HG03103 (cell line): ENCODE measurements around the gene EHBP1.

ENCODE experiments used
- ATAC-seq: cut with Tn5 transposase; IDR thresholded peaks from one replicate; pipeline ENCODE4 v1.9.1; 2021; ENCODE audit warnings: low read depth; ENCODE audit not compliant: unreplicated experiment

EHBP1 gene

DNA sequence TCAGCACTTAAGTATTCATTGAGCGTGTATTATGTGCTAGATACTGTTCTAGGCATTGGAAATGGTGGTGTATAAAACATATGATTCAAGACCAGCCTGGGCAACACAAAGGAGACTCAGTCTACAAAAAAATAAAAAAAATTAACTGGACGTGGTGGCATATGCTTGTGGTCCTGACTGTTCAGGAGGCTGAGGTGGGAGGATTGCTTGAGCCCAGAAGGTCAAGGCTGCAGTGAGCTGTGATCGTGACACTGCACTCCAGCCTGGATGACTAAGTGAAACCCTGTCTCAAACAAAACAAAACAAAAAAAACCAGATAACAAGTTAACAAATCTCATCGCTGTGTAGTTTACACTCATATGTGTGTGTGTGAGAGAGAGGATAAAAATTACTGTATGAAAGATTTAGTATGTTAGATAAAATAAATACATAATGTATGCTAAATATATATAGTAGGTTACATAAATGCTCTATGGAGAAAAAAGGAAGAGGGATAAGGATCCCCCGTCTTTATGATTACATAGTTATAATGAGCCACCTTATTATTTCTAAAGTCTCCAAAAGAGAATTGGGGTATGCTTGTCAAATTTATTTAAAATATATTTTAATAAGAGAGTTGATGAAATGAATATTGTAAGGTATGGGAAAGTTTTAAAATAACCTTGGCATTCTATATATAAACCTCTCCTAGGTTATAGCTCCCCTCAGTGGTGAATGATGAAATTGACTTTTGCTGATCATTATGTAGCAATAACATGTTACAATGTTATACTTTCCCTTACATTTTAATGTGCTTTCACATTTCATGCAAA is 69.2 kb downstream of the EHBP1 start:
- ATAC-seq = no peak

DNA sequence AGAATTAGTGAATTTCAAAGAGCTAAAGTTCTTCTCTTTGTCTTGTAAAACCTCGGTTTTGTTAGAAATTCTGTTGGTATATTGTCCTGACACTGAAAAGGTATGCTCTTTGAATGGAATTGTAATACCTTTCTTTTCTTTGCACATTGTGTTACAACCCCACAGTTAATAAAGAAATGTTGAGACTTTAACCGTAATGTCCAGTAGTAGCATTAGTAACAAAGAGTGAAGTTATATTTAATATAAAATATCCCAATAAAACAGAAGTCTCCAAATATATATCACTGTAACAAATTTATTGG is 69.8 kb downstream of the EHBP1 start:
- no peak for ATAC-seq

DNA sequence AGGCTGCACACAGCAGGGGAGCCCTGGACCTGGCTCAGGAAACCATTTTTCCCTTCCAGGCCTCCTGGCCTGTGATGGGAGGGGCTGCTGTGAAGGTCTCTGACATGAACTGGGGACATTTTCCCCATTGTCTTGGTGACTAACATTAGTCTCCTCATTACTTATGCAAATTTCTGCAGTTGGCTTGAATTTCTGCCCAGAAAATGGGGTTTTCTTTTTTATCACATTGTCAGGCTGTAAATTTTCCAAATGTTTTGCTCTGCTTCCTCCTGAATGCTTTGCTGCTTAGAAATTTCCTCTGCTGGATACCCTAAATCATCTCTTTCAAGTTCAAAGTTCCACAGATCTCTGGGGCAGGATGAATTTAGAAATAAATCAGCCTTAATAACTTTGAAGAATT is 78.2 kb downstream of the EHBP1 start:
- no peak for ATAC-seq

DNA sequence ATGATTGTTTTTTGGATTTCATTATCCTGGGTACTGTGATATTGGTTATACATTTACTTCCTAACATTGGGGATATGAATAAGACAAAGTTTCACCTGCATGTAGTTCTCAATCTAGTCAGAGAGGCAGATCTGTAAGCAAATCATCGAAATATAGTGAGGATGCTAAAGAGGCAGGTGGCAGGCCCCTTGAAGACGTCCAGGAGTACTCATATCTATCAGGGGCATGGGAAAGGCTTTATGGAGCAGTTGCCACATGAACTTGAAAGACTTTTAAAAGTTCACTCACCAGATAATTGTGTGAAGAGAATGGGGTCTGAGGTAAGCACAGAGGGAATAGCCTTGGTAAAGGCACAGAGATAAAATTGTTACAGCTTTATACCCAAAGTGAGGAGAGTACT is 78.8 kb downstream of the EHBP1 start:
- no peak for ATAC-seq

DNA sequence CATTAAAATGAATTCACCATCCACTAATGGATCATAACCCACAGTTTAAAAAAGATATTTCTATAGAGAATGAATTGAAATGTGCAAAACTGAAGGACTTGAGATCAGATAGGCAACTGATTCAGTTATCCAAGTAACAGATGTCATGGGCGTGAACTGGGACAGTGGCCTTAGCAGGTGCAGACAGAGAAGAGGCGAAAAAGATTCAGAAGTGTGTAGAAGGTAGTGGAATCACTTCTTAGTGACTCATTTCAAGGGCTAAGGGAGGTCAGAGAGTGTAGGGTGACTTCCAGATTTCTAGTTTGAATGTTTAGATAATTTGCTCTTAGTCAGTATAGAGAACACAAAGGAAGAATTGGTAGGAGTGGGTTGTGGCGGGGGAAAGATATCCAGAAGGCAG is 79.7 kb downstream of the EHBP1 start:
- ATAC-seq = no peak

DNA sequence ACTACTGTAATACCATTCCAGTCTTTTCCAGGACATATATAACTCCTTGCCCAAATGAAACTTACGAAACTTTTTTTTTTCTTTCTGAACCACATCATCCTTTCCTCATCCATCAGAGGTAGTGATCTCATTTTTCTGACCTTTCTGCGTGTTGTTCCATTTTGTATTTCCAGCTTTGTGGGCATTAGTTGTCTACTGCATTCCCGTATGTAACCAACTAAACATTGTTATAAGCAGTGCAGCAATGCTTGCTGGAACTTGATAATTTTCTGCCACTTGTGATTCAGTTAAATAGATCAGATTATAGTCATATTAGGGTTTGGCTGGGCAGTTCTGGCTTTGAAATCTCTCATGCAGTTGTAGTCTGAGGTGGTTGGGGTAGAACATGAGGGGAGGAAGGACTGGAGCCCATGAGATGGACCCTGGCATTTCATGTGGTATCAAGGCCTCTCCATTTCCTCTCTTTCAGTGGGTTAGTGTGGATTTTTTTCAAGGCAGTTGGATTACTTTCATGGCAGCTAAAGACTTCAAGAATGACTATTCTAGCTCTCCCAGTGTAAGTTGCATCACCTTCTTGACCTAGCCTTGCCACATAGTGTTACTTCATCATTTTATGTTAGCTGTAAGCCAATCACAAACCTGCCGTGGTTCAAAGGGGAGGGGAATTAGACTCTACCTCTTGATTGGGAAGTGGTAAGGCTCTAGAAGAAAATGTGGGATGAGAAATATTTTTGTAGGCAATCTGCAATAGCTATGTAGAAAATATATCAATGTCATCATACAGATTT is 80.5 kb downstream of the EHBP1 start:
- no peak for ATAC-seq

DNA sequence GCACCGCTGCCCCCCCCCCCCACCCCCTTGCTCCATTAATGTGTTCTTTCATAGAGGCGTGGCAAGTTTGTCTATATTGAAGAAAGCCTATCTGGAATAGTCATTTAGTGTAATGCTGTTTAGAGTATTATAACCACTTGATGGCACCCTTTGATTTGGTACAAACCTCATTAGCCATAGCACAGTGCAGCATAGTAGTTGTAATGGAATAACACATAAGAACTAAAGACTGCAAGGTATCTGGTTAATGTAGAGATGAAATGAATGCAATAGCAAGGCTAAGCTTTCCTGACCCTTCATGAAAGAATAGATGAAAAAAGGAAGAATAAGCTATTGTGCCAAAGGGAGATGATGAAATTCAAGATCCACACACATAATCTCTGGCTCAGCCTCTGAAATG is 81.9 kb downstream of the EHBP1 start:
- ATAC-seq = no peak

DNA sequence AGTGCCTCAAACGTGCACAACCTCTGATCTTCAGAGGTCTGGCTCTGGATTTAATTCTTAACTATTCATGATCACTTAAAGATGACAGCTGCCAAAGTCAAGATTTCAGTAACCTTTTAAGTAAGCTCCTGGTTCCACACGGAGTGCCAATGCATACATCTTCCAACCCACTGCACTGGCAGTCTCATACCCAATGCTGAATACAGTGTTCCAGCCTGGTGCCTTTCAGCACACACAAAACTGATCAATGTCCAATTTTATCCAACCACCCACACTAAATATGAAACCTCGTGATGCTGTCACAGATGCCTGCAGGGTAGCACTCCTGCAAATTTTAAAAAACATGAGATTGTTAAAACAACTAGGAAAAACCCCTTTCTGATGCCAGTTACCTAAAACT is 84.0 kb downstream of the EHBP1 start:
- ATAC-seq = no peak

DNA sequence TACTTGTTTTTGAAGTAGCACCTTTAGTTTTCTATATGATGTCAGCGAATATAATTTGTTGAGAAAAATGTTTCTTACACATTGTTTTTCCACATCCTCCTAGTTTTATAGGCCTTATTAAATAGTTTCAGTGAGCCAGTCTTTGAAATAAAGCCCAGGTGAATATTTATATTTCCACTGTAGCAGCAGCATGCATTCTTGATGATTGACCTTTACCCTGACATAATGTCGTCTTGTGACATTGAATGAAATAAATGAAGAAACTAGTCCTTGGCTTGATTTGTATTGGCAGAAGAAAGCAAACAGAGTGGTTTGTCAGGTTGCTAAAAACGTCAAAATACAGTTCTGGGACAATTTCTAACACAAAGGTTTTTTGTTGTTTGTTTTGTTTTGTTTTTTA is 84.4 kb downstream of the EHBP1 start:
- no peak for ATAC-seq

DNA sequence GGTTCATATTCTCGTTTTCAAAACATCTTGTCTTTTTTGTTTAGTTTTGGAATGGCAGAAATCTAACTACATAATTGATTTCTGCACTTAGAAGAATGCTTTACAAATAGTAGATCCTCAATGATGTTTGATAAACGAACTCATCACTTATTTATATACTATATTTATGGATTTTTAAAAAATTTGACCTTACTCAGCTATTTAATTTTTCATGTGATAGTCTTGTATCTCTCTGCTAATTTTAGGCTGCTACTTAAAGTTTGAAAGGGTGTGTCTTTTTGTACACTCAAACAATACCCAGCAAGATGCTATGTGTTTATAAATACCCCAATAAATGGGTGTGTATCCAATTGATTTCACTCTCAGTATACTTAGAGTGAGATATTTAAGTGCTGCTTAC is 86.9 kb downstream of the EHBP1 start:
- ATAC-seq = no peak

DNA sequence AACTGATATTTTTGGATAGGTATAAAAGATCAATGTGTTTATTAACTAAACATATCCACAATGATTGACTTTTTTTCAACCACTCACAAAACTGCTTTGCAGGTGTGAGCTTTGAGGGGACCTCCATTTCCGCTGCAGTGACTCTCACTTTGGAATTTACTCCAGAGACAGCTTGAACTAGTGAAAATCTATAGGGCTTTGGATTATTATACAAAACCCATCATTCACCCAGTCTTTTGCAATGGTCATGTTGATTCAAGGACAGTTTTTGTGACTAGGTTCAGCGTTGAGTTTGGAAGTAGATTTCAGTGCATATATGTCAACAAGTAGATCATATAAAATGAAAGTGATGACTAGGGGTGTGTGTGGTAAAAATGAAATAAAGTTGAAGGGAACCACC is 87.7 kb downstream of the EHBP1 start:
- no peak for ATAC-seq

DNA sequence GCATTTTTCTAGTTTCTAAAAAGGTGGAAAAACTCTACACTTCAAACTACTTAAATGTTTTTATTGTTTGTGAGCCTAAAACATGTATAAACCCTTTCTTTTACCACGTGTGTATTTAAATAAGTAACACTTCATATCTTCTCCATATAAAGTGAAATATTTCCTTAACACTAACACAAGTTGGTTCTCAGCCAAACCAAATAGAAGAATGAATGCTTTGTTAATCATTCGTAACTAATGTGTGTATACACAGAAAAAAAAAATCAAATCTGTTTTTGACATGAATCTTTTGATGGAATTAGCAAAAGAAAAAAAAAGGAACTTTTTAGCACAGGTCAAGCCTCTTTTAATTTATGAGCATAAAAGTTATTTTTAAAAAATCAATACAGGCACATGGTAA is 89.3 kb downstream of the EHBP1 start:
- no peak for ATAC-seq

DNA sequence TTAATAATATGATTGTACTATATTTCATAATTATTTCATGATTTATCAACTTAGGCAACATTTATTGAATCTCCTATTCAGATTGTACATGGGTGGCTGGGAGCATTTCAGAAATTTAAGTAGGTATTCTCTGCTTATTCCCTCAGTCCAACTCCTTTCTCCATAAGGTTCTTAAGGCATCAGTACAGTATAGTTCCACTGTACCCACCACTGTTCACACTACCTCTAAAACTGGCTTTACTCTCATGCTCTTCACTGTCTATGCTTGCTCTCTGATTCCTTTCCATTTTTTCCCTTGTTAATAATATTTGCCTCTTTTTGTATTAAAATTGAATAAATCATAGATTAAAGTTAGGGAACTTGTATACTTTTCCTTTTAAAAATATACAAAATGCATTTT is 89.8 kb downstream of the EHBP1 start:
- no peak for ATAC-seq

DNA sequence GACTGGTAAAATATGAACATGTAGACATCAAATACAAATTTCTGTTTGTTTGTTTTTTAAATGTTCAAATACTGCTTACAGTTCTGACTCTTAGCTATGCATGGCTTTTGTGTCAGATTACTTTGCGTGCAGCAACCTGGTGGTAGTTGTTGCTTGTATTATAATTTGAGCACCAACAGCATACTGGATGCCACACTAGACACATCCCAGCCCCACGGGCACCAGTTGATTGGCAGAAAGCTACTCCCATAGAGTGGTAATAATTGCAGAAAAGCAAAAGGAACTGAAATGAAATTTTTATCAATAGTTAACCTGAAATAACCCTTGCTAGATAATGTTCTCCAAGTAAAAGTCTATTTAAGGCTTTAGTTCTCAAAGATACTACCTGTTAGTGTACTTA is 91.6 kb downstream of the EHBP1 start:
- ATAC-seq = no peak

DNA sequence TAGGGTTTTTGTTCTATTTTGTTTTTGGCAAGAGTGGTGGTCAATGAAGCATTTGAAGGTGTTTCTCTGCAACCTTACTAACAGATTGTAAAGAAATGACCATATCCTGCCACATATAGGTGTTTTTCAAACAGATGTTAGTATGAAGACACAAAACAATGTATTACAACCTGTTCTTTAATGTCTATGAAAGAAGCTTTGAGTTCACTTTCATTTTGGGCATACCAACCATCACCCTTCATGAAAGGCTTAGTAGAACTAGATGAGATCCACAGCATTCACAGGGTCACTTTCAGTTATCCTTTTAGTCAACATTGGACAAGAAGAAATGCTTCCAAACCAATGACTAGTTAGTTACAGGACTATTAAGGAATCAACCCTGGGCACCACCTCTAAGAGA is 95.1 kb downstream of the EHBP1 start:
- no peak for ATAC-seq

DNA sequence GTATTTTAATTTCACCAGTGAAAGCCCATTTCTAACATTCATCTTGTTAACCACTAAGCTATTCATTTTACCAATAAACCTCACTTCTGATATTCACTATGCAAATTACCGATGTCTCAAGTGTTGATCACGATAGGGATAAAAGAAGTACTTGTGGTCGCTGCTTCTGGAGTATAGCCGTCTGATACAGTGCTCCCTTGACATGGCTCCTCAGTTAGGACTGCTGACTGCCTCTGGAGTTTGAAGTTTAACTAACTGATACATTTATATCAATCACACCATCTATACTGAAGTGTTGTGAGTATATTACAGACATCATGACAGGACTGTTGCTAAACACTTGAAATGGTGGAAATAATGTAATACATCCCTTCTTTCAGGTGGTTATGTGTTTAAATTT is 95.6 kb downstream of the EHBP1 start:
- no peak for ATAC-seq

DNA sequence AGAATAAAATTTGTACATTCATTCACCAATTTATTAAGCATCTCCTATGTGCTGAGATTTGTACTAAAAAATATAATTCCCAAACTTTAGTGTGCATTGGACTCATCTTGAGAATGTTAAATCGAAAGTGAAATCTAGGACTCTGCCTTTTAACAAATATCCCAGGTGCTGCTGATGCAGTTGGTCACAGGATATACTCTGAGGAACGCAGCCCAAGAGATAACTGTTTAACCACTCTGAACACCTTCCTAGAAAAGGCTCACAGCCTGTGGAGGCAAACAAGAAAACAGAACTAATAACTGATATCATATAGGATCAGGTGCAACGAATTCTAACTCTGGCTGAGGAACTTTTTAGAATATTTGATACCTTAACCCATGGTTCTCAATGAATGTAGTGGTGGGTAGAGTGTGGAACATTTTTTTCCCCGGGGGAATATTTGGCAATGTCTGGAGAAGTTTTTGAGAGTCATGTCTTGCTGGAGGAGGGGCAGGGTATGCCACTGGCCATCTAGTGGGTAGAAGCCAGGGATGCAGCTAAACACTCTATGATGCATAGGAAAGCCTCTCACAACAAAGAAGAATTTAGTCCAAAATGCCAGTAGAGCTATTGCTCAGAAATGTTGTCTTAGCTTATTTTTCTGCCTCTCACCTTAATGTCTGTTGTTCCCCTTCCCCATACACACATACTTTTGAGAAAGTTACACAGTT is 96.5 kb downstream of the EHBP1 start:
- no peak for ATAC-seq

DNA sequence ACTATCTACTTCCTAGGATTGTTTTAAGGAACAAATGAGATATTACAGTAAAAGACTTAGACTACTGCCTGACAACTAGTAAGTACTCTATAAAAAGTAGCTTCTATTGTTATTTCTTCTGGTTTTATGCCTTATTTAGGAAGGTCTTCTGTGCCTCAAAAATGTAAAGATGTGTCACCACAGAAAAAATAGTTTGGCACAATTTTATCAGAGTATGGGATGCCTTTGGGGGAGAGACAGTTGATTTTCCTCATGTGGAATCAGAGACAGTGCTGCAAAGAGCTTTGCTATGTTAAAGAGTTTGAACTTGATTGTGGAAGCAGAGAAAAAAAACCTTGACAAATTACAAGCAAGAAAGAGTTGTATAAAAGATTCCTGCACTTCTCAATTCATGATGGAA is 98.4 kb downstream of the EHBP1 start:
- ATAC-seq = no peak

DNA sequence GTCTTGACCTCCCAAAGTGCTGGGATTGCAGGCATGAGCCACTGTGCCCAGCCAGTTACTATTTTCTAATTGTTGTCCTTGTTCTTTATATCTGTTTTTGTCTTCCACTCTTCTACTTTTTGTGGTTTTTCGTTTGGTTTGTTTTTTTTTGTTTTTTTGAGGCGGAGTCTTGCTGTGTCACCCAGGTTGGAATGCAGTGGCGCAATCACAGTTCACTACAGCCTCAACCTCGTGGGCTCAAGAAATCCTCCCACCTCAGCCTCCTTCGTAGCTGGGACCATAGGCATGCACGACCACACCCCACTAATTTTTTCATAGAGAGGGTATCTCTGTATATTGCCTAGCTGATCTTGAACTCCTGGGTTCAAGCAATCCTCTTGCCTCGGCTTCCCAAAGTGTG is 100.7 kb downstream of the EHBP1 start:
- no peak for ATAC-seq

DNA sequence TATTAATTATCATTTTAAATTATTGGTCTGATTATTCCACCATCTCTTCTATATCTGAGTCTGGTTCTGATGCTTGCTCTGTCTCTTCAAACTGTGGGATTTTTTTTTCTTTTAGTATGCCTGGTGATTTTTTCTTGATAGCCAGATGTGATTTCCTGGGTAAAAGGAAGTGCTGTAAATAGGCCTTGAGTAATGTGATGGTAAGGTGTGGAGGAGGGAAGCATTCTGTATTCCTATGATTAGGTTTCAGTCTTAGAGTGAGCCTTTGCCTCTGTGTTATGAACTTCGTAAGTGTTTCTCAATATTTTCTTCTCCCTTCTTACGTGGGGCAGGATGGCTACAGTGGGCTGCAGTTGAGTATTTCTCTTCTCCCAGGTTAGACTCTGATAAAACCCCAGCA is 103.0 kb downstream of the EHBP1 start:
- ATAC-seq = no peak

DNA sequence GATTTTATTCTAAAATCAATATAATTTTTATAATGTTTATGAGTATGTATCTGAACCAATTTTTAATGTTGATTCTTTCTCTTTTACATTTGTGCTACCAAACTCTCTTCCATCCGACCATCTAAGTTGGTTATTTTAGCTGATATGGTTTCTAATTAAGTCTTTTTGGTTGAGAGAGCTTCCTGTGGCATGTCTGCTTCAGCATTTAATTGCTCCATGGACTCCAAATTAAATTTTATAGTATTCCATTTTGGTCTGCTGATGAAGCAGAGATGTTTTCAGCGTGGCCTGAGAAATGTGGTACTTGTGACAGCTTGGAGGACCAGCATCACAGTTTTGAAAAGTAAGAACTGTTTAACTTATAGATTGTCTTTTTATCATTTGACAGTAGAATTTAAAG is 105.6 kb downstream of the EHBP1 start:
- ATAC-seq = no peak

DNA sequence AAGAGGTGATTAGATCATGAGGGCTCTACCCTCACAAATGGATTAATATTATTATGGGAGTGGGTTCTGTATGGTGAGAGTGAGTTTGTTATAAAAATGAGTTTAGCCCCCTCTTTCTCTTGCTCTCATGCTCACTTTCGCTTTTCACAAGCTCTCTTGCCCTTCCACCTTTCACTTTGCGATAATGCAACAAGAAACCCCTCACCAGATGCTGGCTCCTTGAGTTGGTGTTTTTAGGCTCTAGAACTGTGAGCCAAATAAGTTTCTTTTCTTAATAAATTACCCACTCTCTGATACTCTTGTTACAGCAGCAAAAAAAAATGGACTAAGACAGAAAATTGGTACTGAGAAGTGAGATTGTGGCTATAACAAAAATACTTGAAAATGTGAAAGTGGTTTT is 106.5 kb downstream of the EHBP1 start:
- ATAC-seq = no peak
